DLD1 (cell line): ENCODE data around the gene RNF220.

ENCODE experiments used
- in situ Hi-C: cut with HindIII; loops from 2 replicates; pipeline ENCODE4 v1.10.0; 2017; ENCODE audit warnings: low sequenced_read_pairs

RNF220 gene

GRCh38 chr1:44515416-44515815, 110.4 kb downstream of the RNF220 start:
- in situ Hi-C loops, result no loop called here

DNA sequence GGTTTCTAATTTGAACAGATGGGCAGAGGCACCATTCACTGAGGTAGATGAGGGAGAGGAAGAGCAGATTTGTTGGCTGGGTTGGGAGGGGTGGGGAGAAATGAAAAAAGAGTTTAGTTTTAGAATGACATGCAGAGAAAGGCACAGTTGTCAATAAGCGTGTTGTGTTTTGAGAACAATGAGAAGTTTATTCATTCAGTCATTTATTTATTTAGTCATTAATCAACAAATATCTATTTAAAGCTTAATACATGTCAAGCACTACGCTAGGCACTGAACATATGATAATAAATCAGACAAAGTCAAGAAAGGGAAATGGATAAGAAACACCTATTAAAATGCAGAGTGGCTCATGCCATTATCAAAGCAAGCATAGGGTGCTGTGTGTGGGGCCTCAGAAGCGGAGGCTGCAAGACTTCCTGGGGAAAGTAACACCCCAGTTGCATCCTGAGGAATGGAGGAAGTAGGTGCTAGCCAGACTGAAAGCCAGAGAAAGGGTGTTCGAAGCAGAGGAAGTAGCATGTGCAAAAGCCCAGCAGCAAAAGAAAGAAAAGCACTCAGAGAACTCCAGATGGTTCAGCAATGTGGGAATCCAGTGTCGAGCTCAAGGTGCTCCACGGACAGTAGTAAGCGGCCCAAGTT, 114.1 kb downstream of the RNF220 start:
- in situ Hi-C loops, result no loop called here

- in situ Hi-C loops, result no loop called here
Observed at GRCh38 chr1:44521378-44522080, 116.5 kb downstream of the RNF220 start.

DNA sequence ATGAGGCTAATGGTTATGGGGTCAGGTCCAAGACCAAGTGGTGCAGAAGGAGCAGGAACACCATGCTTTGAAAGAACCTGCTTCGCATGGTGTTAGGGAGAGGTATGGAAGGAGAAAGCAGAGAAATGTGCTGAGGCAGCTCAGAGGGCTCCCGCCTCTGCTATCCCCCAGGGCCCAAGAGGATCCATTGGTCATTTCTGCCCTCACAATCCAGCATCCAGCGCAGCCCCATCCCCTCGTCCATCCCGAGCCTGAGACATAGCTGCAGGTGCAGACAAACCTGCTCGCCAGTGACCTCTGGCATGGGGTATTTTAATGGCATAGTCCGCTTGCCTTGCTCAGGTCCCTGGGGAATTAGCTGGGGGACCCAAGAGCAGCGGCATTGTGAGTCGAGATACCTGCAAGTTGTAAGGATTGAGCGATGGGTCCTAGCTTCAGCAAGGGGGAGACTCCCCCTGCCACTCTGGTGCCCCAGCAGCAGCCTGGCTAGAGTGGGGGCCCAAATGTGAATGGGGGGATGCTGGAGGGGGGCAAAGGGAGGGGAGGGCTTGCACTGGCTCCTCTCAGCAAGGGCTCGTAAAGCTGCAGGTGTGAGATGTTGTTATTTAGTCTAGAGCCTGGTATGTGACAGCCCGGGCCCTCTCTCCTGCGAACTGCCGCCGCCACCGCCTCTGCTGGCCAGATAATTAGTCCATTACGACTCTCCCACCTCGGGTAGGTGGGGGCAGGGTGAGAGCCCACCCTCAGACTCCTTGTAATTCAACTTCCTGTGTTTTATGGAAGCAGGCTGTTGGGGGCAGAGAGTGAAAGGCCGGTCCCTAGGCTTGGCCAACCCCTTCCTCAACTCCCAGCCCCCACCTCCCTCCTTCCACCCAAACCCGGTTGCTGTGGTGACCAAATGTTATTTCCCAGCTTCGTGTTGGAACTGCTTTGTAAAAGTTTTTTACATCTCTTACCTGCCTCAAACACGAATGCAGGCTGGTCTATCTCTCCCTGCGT, 118.8 kb downstream of the RNF220 start:
- in situ Hi-C loops, result no loop called here

DNA sequence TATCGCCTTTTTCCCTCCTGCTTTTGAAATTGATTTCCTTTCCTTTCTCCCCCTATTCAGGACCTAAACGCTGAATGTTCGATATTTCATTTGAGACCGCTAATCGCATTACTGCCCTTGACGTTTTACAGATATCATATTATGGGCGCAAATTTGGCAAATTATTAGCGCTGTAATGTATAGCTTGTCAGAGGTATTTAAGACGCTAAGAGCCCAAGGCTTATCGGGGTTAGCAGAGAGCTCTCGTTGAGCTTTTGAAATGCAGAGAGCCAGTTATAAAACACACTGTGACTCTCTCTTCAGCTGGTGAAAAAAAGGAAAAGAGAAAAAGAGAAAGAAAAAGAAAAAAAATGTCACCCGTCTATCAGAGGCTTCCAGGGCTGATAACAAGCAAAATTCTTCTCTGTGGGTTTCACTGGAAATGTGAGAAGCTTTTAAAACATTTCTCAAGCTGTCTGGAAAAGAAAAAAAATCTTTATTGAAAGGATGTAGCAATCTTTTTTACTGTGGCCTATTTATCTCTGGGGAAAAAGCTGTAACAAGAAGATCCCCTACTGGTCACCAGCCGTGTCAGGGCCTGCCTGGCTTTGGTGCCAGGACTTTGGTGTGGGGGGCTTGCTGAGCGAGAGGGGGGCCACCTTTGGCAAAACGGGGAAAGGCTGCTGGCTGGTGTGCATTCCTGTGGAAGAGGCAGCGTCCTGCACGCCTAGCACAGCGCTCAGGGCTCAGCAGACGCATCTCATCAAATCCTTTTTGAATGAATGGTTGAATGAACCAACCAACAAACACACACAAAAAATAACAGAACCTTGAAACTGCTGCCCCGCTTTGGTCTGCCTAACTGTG, 119.8 kb downstream of the RNF220 start:
- in situ Hi-C loops, result no loop called here

GRCh38 chr1:44526295-44527073, 121.4 kb downstream of the RNF220 start:
- in situ Hi-C loops, result no loop called here

- in situ Hi-C loops, result no loop called here
Observed at GRCh38 chr1:44531785-44532566, 126.9 kb downstream of the RNF220 start.

GRCh38 chr1:44532567-44532944, 127.5 kb downstream of the RNF220 start:
- in situ Hi-C loops, result no loop called here

GRCh38 chr1:44534771-44535170, 129.7 kb downstream of the RNF220 start:
- in situ Hi-C loops, result no loop called here

GRCh38 chr1:44536357-44537209, 131.5 kb downstream of the RNF220 start:
- in situ Hi-C loops, result no loop called here

GRCh38 chr1:44537538-44537937, 132.5 kb downstream of the RNF220 start:
- in situ Hi-C loops, result no loop called here

- in situ Hi-C loops, result no loop called here
Observed at GRCh38 chr1:44537956-44538355, 132.9 kb downstream of the RNF220 start.

- in situ Hi-C loops, result no loop called here
Observed at GRCh38 chr1:44539991-44540730, 135.1 kb downstream of the RNF220 start.

GRCh38 chr1:44542420-44543063, 137.5 kb downstream of the RNF220 start:
- in situ Hi-C loops, result no loop called here

DNA sequence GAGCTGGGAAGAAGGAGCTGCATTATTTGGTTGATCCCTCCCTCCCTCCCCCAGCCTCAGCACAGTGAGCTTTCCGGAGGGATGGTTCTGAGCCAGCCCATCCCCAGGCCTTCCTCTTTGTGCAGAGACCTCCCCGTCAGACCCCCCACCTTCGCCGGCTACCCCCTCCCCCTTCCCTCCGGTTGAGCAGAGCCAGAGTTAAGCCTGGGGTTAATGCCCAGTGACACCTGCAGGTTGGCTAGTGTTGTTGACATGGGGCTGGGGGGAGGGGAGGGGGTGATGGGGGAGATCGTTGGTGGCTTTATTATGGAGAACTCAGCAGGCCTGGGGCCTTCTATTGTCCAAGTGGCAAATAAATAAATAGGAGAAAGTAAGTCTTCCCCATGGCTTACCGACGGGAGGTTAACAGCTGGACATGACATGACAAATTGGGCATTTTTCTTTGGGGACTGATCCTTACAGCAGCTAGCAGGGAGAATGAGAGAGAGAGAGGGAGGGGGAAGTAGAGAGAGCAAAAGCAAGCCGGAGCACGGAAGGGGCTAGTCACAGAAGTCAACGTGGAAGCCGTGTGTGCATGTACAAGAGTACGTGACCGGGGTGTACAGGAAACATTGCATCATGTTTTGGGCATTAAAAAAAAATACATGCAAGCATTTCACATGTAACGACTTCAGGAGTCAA, 138.1 kb downstream of the RNF220 start:
- in situ Hi-C loops, result no loop called here

DNA sequence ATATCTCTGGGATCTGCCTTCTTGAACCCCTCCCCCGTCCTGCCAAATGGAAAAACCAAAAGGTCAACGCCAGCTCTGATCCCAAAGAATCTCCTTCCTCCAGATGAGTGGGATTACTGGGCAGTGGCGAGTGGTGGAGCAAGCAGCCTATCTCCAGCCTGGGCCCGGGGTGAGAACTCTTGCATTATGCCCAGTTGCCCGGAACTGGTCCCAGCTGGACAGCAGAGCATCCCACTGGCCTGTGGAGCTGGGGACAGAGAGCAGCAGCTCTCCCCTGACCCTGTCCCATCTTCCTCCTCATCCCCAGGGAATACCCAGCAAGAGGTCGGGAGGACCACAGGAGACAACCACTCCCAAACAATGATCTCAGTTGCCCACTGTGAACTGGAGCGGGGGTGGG, 138.7 kb downstream of the RNF220 start:
- in situ Hi-C loops, result no loop called here
